Activated CD4-positive, alpha-beta T cell treated with anti-CD3 and anti-CD28 coated beads, Interleukin-2, Interleukin-6, amounts not matched to agents 100 ng/mL and 50 ng/mL, durations not matched to agents 16 hours and 8 hours (primary cell): ENCODE results near the gene PRMT5.
A peak's percentile ranks its signal among the peaks of the same experiment; 100 is the strongest.

ENCODE experiments used
- DNase-seq: peaks from one replicate; pipeline ENCODE4 v3.0.0-alpha.2; 2020

Gene PRMT5

DNA sequence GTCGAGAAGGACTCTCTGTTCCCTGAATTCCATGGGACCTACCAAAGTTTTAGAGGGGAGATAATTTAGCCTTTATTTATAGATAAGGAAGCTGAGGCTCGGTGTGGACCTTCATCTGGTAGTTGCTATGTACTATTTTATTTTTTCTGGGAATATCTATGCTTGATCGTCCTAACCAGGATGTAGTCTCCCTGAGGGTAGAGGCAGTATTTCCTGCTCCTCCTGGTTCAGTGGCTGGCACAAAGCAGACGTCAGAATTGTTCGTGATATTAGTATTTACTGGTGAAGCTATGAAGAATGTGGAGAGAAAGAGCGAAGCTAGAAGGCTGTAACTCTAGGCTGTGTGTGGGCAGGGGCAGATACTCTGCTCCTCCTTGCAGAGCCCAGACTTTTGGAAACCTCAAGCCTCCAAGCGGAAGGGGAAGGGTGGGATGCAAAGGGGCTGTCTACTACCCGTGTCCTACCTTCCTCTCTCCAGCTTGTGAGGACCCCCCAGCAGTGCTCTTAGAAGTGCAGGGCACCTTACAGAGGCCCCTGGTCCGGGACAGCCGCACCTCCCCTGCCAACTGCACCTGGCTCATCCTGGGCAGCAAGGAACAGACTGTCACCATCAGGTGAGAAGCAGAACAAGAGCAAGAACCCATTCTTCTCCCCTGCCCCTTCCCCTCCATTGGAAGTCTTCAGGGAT lies 56.2 kb downstream of the PRMT5 start:
- no peak for DNase-seq

DNA sequence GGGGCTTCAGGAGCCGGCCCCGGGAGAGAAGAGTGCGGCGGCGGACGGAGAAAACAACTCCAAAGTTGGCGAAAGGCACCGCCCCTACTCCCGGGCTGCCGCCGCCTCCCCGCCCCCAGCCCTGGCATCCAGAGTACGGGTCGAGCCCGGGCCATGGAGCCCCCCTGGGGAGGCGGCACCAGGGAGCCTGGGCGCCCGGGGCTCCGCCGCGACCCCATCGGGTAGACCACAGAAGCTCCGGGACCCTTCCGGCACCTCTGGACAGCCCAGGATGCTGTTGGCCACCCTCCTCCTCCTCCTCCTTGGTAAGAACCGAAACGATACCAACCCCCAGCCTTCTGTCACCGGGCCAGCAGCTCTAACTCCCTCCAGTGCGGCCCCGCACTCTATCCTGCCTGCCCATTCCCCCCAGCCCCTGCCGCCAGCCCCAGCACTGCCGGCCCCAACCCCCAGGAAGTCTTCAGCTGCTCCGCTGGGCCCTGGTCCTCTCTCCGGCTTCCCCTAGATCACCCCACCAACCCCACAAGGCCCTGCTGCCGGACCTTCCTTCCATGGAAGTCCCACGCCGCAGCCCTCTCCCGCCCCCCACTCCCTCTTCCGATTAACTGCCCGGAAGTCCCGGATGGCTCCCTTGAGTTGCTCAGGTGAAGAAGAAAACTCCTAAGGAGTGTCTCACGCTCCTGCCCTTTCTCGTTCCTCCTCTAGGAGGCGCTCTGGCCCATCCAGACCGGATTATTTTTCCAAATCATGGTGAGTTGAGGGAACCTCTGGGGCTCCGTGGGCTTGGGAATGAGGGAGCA lies 56.9 kb downstream of the PRMT5 start:
- DNase-seq, result peak; percentile 84

DNA sequence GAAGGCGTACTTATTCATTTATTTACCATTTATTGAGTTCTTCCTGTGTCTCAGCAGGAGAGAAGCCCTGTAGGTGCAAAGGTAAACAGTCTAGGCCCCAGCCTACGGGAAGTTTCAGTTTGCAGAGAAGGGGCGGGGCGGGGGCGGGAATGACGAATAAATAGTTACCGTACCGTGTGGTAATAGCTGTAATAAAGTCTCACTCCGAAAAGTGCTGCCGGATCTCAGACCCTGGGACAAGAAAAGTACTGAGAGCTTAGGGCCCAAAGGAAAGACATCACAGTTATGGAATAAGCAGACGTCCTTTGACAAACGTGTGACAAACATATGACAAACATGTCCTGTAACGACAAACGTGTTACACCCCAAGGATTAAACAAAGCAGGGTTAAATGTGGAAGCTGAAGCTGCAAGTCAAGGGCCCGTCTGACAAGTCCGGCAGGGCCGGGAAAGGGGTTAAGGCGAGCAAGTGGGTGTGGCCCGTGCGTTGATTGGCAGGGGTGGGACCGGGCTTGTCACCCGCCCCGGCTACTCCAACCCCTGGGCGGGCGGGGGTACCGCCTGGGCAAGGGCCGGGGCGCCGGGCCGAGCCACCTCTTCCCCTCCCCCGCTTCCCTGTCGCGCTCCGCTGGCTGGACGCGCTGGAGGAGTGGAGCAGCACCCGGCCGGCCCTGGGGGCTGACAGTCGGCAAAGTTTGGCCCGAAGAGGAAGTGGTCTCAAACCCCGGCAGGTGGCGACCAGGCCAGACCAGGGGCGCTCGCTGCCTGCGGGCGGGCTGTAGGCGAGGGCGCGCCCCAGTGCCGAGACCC lies 57.7 kb downstream of the PRMT5 start, which contains the start of gene LRP10:
Gene LRP10 (plus strand): TSS at position 517 of the 809 bp plus-strand sequence. CDS start 564 bp downstream, outside the sequence.
- DNase-seq, result peak; percentile 89

DNA sequence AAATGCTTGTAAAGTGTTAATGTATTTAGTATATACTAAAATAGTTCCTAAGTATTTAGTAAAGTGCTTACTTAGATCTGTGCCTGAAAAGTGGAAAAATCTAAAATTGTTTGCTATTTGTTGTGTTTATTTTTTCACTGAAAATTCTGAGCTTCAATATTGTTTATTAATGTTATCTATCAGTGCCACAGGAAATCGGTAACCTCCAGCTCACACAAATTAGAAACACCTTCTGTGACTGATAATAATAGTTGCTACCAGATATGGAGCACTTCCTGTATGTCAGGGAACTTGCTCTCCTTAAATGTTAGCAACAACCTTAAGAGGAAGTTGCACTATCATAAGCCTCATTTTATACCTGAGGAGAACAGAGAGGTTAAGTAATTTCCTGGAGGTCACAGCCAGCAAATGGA lies 58.4 kb downstream of the PRMT5 start:
- no peak for DNase-seq
